ENCODE measurements around the gene HTR3B. TPM values are rescaled to one million over a fixed set of nuclear protein-coding genes. Genes with fewer than 3 reads are reported as not detected.
"Not testable (repeated sequence)": the region's sequence is repeated elsewhere in the genome, so short reads cannot be mapped to it uniquely, and the experiment has no call there.

Gene HTR3B
- total RNA-seq, 1 donor from 2014 or later: not detected

DNA sequence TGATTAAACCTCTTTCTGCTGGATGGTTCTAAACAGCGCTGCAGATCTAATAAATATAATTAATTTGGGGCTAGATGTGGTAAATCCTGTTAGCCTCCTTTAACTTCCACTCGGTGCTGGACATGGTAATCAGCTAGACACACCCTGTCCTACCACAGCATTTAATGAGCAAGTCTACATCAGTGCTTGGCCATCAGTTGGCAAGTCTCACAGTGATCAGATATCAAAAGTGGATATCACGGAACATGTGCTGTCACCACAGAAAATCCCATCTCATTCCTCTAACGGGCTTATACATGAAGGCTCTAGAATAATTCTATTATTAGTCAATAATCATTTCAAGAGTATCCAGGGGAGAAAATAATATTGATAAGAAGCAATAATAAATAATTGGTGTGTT, 23.6 kb upstream of the HTR3B start:
- no peak for ATAC-seq
- intact Hi-C loops (cut with micrococcal nuclease): no loop called here
- DNase-seq: no peak

DNA sequence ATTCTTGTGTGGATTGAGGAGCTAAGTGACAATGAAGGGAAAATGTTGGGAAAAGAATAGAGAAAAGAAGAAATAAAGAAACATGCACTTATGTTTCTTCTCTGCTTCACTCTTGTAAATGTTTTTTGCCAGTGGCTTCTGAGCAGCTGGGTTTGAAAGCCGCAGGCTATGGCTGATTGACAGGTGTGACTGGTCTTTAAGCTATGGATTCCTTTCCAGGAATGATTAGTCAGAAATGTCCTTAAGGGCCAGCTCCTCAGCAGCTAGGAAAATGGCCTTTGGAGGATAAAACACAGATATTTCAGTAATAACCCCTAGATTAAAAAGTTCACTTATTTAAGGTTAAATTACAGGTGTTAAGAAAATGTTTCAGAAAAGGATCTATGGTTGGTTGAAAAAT, 22.7 kb upstream of the HTR3B start:
- ATAC-seq (no peak), DNase-seq (no peak)
- intact Hi-C loops (cut with micrococcal nuclease): no loop called here

DNA sequence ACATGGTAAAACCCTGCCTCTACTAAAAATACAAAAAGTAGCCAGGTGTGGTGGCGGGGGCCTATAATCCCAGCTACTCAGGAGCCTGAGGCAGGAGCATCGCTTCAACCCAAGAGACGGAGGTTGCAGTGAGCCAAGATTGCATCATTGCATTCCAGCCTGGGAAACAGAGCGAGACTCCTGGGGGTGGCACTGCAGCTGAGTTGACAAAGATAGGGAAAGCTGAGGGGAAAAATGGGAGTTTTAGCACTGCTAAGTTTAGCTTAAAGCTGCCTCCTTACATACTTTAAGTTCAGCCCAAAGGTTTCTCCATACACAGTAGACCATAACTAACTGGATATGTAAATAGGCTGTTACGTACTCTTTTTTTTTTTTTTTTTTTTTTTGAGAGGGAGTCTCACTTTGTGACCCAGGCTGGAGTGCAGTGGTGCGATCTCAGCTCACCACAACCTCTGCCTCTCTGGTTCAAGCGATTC, 20.2 kb upstream of the HTR3B start:
- ATAC-seq: peak; percentile 40
- no peak for DNase-seq
- intact Hi-C loops (cut with micrococcal nuclease): no loop called here

DNA sequence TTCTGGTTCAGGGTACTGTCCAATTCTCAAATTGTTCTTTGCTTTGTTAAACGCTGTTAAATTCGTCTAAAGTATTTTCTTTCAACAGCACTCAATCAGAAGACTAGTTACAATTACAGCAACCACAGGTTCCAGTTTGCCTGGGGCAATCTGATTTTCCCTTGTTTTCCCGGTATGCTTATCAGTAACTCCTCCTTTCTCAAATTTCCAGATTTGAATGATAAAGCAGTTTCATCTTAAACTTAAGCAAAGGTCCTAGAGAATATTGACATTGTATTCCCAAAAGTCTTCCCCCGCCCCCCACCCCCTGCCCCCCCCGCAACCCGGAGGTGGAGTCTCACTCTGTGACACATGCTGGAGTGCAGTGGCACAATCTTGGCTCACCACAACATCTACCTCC, 18.7 kb upstream of the HTR3B start:
- DNase-seq: no peak
- intact Hi-C loops (cut with micrococcal nuclease): no loop called here
- no peak for ATAC-seq

DNA sequence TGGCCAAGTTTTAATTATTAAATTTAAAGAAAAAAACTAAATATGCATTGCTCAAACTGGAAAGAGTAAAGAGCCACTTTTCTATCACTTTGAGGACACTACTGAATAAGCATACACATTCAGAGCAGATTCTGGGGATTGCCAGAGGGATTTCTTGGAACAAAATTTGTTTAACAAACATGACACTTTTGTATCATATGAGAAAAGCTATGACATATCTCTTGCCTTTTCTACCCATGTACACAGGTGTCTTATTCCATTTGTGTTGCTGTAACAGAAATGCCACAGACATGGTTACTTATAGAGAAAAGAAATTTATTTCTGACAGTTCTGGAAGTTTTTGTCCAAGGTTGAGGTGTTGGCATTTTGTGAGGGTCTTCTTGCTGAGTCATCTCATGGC, 15.7 kb upstream of the HTR3B start:
- ATAC-seq: no peak
- intact Hi-C loops (cut with micrococcal nuclease): no loop called here

DNA sequence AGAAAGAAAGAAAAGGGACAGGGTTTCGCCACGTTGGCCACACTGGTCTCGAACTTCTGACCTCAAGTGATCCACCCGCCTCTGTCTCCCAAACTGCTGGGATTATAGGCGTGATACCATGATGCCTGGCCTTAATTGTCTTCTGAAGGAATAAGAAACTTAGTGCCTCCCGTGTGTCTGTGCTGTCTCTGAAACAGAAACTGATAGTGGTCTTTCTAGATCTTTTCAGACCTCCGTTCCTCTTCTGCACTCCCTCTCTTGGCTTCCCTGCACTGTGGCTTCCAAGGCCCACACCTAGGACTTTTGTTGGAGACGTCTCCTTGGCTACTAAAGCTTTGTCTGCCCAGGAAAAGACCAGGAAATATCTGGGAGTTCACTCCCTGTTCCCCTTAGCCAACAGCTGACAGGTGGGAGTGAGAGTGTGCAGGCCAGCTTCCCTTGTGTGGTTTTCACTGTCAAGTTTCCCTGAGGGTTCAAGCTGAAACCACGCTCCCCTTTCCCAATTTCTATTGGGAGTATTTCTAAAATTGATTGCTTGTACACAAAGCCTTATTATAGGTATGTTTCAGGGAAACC, 10.1 kb upstream of the HTR3B start:
- ATAC-seq (peak; percentile 75), DNase-seq (peak; percentile 40)
- intact Hi-C loops (cut with micrococcal nuclease): no loop called here

More for the DNA sequence above, 15.7 kb upstream of the HTR3B start:
- no peak for DNase-seq

DNA sequence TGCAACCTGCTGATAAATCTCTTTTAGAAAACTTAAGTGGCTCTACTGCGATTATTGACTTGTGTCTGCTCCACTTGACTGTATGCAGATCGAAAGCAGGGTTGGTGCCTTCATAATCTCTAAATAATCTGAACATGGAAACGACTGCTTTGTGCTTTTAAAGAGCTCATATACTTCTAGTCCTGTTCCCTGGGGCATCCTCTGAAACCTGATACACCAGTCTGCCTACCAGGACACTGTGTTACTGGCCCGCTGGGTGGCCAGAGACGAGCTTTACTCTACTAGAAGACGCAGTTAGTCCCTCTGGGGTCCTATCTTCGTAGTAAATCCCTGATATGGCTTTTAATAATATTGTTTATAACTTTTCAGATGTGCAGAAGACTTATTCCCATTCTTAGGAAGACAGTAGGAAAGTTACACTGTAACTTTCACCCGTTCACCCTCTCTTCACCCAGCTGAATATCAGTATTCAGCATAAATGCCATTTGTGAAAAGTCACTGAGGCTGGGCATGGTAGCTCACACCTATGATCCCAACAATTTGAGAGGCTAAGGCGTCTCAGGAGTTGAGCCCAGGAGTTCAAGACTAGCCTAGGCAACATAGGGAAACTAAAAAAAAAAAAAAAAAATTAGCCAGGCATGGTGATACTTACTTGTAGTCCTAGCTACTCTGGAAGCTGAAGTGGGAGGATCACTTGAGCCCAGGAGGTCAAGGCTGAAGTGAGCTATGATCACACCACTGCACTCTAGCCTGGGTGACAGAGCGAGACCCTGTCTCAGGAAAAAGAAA, 9.0 kb upstream of the HTR3B start:
- ATAC-seq: peak; percentile 75
- intact Hi-C loops (cut with micrococcal nuclease): loop anchor here (5.0 kb wide), 1 partner anchor 367 kb away; no protein-coding TSS in a partner anchor
- DNase-seq: no peak

DNA sequence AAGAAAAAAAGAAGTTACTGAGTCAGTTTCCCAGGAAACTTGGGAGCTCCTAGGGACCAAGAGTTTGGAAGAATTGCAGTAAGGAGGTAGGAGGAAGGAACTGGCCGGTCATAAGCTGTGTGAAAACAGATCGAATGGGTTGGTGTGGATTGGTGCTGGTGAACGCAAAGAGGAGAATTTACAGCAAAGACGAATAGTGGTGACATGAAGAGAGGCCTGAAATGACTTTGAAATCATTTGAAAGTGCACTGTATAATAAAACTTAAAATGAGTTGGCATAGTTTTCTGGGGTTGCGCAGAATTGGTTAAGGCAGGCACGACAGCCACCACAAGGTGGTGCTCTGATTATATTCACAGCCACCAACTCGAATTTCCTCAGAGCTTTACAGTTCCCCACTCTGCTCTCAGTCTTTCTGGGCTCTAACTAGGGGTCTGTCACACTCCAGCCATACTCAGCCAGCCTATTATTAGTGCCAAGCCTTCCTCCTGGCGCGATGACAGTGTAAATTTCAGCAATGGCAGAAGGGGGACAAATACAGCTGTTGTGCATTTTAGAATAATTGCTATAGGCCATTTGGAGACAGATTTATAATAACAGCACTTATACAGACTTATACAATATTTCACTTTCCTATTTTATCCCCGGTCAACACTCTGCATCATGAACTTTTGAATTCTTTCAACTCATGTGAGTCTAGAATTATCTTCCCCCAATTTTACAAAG, 8.3 kb upstream of the HTR3B start:
- intact Hi-C loops (cut with micrococcal nuclease): loop anchor here (5.0 kb wide), 1 partner anchor 366 kb away; no protein-coding TSS in a partner anchor
- DNase-seq: peak; percentile 54

DNA sequence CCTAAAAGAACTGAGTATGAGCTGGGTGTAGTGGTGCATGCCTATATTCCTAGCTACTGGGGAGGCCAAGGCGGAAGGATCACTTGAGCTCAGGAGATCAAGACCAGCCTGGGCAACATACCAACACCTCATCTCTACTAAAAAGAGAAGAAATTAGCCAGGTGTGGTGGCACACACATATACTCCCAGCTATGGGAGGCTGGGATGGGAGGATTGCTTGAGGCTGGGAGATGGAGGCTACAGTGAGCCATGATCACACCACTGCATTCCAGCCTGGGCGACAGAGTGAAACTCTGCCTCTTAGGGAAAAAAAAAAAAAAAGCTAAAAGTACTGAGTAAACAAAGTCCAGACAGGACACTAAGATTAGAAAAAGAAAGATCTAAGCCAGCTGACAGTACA, 3.5 kb upstream of the HTR3B start:
- DNase-seq: no peak

More for the DNA sequence above, 8.3 kb upstream of the HTR3B start:
- peak; percentile 76 for ATAC-seq

DNA sequence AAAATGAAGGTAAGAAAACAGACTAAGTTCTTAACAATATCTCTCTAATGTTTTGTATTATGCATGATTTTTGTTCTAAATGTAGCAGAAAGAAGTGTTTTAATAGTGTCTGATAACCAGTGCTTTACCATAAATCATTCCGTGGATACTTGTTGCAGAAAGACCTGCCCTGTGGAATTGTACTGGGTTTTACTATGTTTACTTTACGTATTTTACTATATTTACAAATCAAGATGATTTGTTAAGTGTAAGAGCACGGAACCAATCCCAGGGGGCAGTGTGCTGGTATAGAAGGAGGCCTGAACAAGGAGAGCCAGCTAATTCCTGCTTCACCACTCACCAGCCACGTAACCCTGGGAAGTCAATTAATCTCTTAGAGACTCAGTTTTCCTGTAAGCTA, 1.4 kb downstream of the HTR3B start:
- DNase-seq (no peak), ATAC-seq (peak; percentile 43)
- intact Hi-C loops (cut with micrococcal nuclease): no loop called here

More for the DNA sequence above, 3.5 kb upstream of the HTR3B start:
- ATAC-seq: no peak
- intact Hi-C loops (cut with micrococcal nuclease): no loop called here

DNA sequence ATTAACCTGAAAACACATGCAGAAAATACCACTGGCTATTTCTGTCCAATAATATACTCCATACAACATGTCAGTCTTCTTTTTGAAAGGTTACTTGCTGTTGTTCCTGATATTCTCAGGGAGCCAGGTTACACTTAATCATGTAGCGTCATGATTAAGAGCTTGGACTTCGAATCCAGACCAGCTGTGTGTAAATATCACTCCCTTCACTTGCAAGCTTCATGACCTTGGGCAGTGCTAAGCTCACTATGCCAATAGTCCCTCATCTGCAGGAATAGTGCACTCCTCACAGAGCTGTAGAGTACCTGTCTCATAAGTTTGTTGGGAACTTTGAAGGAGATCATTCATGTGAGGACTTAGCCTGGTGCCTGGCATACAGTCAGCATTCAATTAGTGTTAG, 1.9 kb downstream of the HTR3B start:
- peak; percentile 52 for ATAC-seq
- DNase-seq: no peak
- intact Hi-C loops (cut with micrococcal nuclease): no loop called here

DNA sequence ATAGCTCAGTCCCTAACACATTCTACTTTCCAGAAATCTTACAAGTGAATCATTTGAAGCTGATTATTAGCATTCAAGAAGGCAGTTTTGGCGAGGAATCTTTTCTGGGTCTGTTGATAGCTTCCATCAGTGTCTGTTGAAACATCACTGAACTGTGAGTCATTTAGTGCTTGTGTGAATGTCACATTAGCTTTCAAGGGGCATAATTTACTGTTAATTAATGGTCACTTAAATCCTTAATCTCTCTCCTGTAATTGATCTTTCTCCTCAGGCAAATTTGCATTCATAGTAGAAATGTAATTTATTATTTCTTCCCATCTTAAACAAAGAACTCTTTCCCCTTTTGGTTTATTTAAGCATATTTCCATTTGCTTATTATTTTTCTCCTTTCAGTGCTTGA, 2.6 kb downstream of the HTR3B start:
- ATAC-seq (no peak), DNase-seq (no peak)
- intact Hi-C loops (cut with micrococcal nuclease): no loop called here

DNA sequence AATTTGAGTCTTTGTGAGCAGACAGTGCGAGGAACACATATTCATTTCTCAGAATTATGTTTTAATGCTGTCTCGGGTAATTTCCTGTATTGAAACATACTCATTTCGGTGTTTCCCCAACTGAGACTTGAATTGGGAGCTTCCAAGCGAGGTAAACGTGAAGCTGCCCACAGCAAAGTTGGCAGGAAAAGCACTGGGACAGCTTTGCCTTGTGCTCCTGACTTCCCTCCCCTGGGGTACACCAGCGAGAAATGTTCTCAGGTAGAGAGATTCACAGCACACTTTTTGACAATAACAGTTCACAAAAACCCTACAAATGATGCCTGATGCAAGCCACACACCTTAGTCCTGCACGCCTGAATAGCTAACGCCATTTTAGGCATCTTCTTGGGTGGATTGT, 3.1 kb downstream of the HTR3B start:
- intact Hi-C loops (cut with micrococcal nuclease): no loop called here
- ATAC-seq: no peak
- no peak for DNase-seq

DNA sequence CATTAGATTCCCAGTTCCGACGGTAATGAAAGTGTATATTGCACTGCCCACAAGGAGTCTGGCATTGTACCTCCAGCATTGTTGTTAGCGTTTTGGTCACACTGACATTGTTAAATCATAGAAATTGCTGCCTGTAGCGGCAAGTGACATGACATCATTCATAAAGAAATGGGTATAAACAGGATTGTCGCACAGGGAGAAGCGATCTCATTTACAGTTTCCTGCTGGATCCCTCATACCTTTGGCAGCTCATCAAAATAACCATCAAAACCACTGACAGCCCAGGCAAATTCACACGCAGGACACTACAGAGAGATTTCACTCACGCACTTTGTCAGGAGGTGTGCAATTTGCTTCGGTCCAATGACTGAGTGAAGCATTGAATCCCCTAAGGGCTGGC, 3.5 kb downstream of the HTR3B start:
- DNase-seq (no peak), ATAC-seq (no peak)
- intact Hi-C loops (cut with micrococcal nuclease): no loop called here

DNA sequence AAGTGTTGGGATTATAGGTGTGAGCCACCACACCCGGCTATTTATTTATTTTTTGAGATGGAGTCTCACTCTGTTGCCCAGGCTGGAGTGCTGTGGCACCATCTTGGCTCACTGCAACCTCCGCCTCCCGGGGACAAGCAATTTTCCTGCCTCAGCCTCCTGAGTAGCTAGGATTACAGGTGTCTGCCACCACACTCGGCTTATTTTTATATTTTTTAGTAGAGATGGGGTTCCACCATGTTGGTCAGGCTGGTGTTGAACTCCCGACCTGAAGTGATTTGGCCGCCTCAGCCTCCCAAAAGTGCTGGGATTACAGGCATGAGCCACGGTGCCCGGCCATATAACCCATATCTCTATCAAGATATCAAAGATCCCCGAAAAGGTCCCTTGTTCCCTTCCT, 6.9 kb downstream of the HTR3B start:
- intact Hi-C loops (cut with micrococcal nuclease); DNase-seq; ATAC-seq: not testable (repeated sequence)

DNA sequence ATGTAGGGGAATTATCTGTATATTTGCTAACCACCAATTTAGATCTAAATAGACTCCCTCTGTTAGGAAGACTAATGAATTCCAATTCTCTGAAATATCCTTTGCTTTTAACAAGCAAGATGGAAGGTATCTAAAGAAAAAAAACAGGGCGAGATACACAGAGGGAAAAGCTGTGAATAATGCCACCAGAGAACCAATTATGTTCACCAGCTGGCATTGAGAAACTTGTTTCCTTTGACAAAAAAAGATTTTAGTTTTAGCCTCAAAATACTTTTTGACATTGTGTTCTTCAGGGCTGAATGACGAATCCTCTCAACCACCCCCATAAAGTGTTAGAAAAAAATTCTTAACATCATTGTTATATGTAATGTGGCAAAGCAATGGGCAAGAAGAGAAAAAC, 19.0 kb downstream of the HTR3B start:
- no peak for DNase-seq
- ATAC-seq: no peak
- intact Hi-C loops (cut with micrococcal nuclease): no loop called here

DNA sequence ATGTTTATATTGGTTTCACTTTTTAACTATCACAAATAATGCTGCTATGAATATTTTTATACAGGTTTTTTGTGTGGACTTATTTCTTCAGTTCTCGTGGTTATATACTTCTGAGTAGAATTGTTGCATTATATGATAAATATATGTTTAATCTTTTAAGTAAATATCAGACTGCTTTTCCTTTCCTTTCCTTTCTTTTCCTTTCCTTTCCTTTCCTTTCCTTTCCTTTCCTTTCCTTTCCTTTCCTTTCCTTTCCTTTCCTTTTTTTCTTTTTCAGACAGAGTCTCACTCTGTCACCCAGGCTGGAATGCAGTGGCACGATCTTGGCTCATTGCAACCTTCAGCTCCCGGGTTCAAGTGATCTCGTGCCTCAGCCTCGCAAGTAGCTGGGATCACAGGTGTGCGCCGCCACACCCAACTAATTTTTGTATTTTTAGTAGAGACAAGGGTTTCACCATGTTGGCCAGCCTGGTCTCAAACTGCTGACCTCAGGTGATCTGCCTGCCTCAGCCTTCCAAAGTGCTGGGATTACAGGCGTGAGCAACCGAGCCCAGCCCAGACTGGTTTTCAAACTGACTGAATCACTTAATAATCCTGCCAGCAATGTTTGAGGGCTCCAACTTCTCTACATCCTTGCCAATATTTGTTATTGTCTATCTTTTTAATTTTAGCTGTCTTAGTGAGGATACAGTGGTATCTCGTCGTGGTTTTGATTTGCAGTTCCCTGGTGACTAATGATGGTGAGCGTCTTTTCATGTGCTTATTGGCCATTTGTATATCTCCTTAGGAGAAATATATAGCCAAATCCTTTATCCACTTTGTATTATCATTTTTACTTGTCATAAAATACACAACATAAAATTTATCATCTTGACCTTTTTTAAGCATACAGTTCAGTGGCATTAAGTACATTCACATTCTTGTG, 21.9 kb downstream of the HTR3B start:
- no peak for ATAC-seq
- intact Hi-C loops (cut with micrococcal nuclease): no loop called here
- DNase-seq: no peak

DNA sequence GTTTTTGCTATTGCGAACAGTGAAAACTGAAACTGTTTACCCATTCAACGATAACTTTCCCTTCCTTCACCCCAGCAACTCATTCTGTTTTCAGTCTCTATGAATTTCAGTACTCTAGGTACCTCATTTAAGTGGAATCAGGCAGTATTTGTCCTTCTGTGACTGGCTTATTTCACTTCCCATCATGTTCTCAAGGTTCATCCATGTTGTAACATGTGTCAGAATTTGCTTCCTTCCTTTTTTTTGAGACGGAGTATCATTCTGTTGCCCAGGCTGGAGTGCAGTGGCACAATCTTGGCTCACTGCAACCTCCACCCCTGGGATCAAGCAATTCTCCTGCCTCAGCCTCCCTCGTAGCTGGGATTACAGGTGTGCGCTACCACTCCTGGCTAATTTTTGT, 23.7 kb downstream of the HTR3B start:
- intact Hi-C loops (cut with micrococcal nuclease): no loop called here
- ATAC-seq (no peak), DNase-seq (no peak)

DNA sequence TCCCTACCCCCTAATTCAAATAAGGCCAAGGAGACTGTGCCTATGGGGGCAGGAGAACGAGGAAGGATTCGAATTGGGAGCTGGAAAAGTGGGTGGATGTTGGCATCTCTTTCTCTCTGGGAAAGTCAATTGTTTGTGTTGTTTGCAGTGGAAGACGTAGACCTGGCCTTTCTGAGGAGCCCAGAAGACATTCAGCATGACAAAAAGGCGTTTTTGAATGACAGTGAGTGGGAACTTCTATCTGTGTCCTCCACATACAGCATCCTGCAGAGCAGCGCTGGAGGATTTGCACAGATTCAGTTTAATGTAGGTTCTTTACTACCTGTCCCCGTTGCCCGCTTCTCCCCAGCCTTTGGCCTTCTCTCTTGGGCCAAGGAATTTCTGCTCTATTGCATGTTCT, 28.2 kb downstream of the HTR3B start:
- DNase-seq: no peak
- intact Hi-C loops (cut with micrococcal nuclease): no loop called here
- ATAC-seq: no peak

All from left ventricle myocardium superior (tissue), 1 donor.